Omental fat pad (tissue), 4 donors: ENCODE data around the gene CAMK2D. TPM values are rescaled to one million over a fixed set of nuclear protein-coding genes. Genes with fewer than 3 reads are reported as not detected.

Experiments
- ATAC-seq: fragments of 150-250 bp; one replicate; pipeline ENCODE4 v1.9.1; 2016; ENCODE audit warnings: mild to moderate bottlenecking, moderate library complexity; ENCODE audit not compliant: low FRiP score
- DNase-seq: peaks from one replicate; pipeline ENCODE4 v3.0.0-alpha.2; 2019; ENCODE audit warnings: low spot score
- CTCF ChIP-seq, 3 donors: fragments of 450-650 bp; IDR thresholded peaks; one replicate each; pipeline ENCODE4 v1.5.1; 2016 to 2017; ENCODE audit warnings: antibody characterized with exemption in 3 of 3, mild to moderate bottlenecking in 3 of 3, moderate library complexity in 2 of 3
- total RNA-seq, 4 donors: library from RNA; depleted of rRNA; stranded (reverse); fragments of >200 nt; gene quantifications; one replicate each; pipeline ENCODE4 v1.1.0, GENCODE V29; 2016

CAMK2D gene
- total RNA-seq, 4 donors from 2014 or later: 78.7 to 86.1 (median 83.2) TPM

- DNase-seq: no peak
- ATAC-seq: no peak
- no peak for TF ChIP-seq CTCF (IDR thresholded peaks at IDR 0.05)
Observed at GRCh38 chr4:113591982-113592381, 169.6 kb downstream of the CAMK2D start.

GRCh38 chr4:113588895-113589668 is 172.5 kb downstream of the CAMK2D start:
- no peak for TF ChIP-seq CTCF (IDR thresholded peaks at IDR 0.05)
- ATAC-seq: no peak
- no peak for DNase-seq

GRCh38 chr4:113587640-113588275 is 173.8 kb downstream of the CAMK2D start:
- no peak for ATAC-seq
- no peak for TF ChIP-seq CTCF (IDR thresholded peaks at IDR 0.05)
- no peak for DNase-seq

GRCh38 chr4:113587156-113587555 is 174.4 kb downstream of the CAMK2D start:
- no peak for ATAC-seq
- no peak for DNase-seq
- no peak for TF ChIP-seq CTCF (IDR thresholded peaks at IDR 0.05)

- DNase-seq: no peak
- no peak for ATAC-seq
- no peak for TF ChIP-seq CTCF (IDR thresholded peaks at IDR 0.05)
Observed at GRCh38 chr4:113586072-113586471, 175.5 kb downstream of the CAMK2D start.

GRCh38 chr4:113584407-113585150 is 177.0 kb downstream of the CAMK2D start:
- TF ChIP-seq CTCF (IDR thresholded peaks at IDR 0.05): no peak
- DNase-seq (no peak), ATAC-seq (peak; percentile 64)
